ENCODE results near the gene GAS7.
"Not testable (repeated sequence)": the region's sequence is repeated elsewhere in the genome, so short reads cannot be mapped to it uniquely, and the experiment has no call there.

Gene GAS7

GRCh38 chr17:10010752-10011151, 187.7 kb downstream of the GAS7 start:
- TF ChIP-seq CTCF (conservative IDR thresholded peaks at IDR 0.05; ENCODE audit: low read depth, low read length): no peak
- H3K4me3 ChIP-seq (ENCODE audit: low read depth, low read length): no peak overlapping the region
- no peak for DNase-seq (ENCODE audit: low read depth)

GRCh38 chr17:10003705-10004104, 194.7 kb downstream of the GAS7 start:
- no peak overlapping the region for H3K4me3 ChIP-seq (ENCODE audit: low read depth, low read length)
- no peak for TF ChIP-seq CTCF (conservative IDR thresholded peaks at IDR 0.05; ENCODE audit: low read depth, low read length)
- no peak for DNase-seq (ENCODE audit: low read depth)

GRCh38 chr17:10002567-10003360, 195.6 kb downstream of the GAS7 start:
- H3K4me3 ChIP-seq (ENCODE audit: low read depth, low read length); DNase-seq (ENCODE audit: low read depth): not testable (repeated sequence)

- DNase-seq (ENCODE audit: low read depth): no peak
- TF ChIP-seq CTCF (conservative IDR thresholded peaks at IDR 0.05; ENCODE audit: low read depth, low read length): no peak
- no peak overlapping the region for H3K4me3 ChIP-seq (ENCODE audit: low read depth, low read length)
Measured at GRCh38 chr17:10001306-10001873, 197.0 kb downstream of the GAS7 start.

- DNase-seq (ENCODE audit: low read depth): no peak
- no peak overlapping the region for H3K4me3 ChIP-seq (ENCODE audit: low read depth, low read length)
- TF ChIP-seq CTCF (conservative IDR thresholded peaks at IDR 0.05; ENCODE audit: low read depth, low read length): no peak
Measured at GRCh38 chr17:9999919-10000695, 198.3 kb downstream of the GAS7 start.

- no peak overlapping the region for H3K4me3 ChIP-seq (ENCODE audit: low read depth, low read length)
- no peak for DNase-seq (ENCODE audit: low read depth)
- no peak for TF ChIP-seq CTCF (conservative IDR thresholded peaks at IDR 0.05; ENCODE audit: low read depth, low read length)
Measured at GRCh38 chr17:9998060-9998459, 200.3 kb downstream of the GAS7 start.

- no peak for DNase-seq (ENCODE audit: low read depth)
- TF ChIP-seq CTCF (conservative IDR thresholded peaks at IDR 0.05; ENCODE audit: low read depth, low read length): no peak
- H3K4me3 ChIP-seq (ENCODE audit: low read depth, low read length): no peak overlapping the region
Measured at GRCh38 chr17:9994761-9995160, 203.6 kb downstream of the GAS7 start.

All from choroid plexus epithelial cell (primary cell).